HTERT RPE-1 (cell line): ENCODE measurements around the gene CPSF4L.

Experiments
- in situ Hi-C: fragments of 300-500 bp; cut with MboI; formaldehyde crosslinking; loops from 4 replicates; pipeline ENCODE4 v1.14.3; 2020; ENCODE audit warnings: low sequenced_read_pairs

Gene CPSF4L

GRCh38 chr17:73203788-73204479, 57.7 kb downstream of the CPSF4L start:
- in situ Hi-C loops, result no loop called here

- in situ Hi-C loops, result no loop called here
Observed at GRCh38 chr17:73203135-73203787, 58.4 kb downstream of the CPSF4L start.

GRCh38 chr17:73201215-73202069, 60.2 kb downstream of the CPSF4L start:
- in situ Hi-C loops, result no loop called here

- in situ Hi-C loops, result no loop called here
Observed at GRCh38 chr17:73200476-73200875, 61.2 kb downstream of the CPSF4L start.

GRCh38 chr17:73199751-73200317, 61.8 kb downstream of the CPSF4L start:
- in situ Hi-C loops, result no loop called here

GRCh38 chr17:73198930-73199260, 62.8 kb downstream of the CPSF4L start:
- in situ Hi-C loops, result no loop called here
